ENCODE data around the gene MAD2L1BP. TPM values are rescaled to one million over a fixed set of nuclear protein-coding genes. Genes with fewer than 3 reads are reported as not detected.

The MAD2L1BP gene
- total RNA-seq, 1 experiment from 2014 or later = 23.0 TPM

DNA sequence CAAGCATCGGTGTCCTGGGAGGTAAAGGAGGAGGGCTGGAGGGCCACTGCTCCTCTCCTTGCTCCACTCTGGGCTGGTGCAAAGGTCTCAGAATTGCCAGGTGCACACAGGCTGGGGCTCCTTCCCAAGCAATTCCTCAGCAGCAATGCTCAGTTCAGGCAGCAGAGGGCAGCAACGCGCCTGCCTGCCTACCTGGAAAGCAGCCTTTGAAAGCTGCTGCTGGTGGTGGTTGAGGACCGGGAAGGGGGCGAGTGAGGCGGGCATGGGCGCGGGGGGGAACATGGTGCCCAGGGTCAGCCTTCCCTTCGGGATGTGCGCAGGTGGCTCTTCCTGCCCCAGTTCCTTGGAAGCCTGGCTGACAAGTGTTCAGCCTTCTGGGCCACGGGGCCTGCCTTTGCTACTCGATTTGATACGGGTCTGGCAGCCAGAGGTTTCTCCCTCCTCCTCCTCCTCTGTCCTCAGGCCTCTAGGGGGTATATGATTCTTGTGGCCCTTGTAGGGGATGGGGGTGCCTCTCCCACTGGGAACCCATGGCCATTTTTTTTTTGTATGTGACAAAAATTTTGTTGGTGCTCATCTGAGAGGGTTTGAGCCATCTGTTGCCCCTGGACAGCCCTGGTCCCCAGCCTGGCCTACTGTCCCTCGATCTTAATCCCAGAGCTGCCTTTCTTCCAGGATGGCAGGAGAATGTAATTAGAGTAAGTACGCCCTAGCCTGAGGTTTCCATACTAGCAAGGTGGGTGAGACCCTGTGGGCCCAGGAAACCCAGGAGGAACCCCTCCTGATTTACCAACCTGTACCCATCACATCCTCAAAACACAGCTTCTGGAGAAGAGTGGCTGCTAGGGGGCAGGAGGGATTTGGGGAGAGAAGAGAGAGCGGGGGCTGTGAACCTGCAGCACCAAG lies 31.9 kb downstream of the MAD2L1BP start:
- DNase-seq (ENCODE audit: low spot score) = peak; percentile 68

DNA sequence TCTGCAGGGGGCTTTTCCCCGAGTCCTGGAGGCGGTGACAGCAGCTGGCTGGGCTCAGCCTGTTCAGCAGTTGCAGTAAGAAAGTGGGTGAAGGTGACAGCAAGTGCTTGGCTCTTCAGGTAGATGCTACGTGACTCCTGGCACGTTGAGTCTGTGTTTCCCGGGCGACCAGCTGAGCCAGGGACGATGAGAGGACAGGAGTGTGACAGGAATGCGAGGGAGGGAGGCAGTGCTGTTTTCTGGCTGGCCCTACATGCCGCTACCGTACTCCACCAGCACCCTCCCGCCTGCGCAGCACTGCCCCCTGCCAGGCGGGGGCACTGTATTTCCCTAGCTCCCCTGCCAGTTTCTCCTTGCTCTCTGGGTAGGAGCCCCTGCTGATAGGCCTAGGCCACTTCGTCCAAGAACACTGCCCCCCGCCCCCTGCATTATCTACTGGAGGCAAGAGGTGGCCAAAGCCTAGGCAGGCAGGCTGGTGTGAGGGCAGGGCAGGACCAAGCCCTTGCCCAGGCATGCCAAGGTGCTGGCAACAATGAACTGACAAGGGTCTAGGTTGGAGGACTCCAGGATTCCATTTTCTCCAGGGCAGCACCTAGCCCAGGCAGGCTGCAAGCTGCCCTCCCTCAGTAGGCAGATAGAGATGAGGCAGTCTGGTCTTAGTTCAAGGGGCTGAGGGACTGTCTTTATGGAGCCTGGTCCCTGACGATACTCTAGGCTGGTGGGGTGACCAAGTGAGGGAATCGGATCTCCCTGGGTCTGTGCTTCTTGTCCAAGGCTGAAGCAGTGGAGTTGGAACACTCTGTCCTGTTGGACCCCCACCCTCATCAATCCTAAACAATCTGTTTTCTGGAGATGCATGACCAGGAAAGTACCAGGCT lies 32.8 kb downstream of the MAD2L1BP start:
- no peak for DNase-seq (ENCODE audit: low spot score)

GRCh38 chr6:43669050-43669921 lies 33.6 kb downstream of the MAD2L1BP start:
- no peak for DNase-seq (ENCODE audit: low spot score)

DNA sequence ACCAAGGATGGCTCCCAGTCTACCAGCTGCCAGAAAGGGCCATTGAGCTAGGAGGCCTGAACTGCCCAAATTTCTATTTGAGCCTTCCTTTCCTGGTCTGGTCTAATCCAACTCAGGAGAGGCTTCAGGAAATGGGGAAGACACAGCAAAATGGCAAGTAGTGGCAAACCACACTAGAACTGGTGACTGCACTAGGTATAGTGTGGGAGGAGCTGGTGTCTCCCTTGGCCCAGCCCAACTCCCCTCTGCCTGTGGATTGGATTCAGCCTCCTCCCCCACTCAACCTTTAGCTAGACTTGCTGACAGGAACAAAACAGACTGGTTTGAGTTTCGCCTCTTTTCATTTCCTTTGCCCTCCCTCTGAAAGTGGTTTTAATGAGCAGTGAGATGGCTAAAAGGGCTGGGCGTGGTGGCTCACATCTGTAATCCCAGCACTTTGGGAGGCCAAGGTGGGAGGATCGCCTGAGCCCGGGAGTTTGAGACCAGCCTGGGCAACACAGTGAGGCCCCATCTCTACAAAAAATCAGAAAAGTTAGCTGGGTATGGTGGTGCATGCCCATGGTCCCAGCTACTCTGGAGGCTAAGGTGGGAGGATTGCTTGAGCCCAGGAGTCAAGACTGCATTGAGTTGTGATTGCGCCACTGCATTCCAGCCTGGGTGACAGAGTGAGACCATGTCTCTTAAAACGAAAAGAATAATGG lies 34.4 kb downstream of the MAD2L1BP start:
- DNase-seq (ENCODE audit: low spot score) = no peak

- DNase-seq (ENCODE audit: low spot score) = no peak
Measured at GRCh38 chr6:43670623-43670986, 35.0 kb downstream of the MAD2L1BP start.

GRCh38 chr6:43671011-43671800 lies 35.6 kb downstream of the MAD2L1BP start:
- DNase-seq (ENCODE audit: low spot score) = no peak

DNA sequence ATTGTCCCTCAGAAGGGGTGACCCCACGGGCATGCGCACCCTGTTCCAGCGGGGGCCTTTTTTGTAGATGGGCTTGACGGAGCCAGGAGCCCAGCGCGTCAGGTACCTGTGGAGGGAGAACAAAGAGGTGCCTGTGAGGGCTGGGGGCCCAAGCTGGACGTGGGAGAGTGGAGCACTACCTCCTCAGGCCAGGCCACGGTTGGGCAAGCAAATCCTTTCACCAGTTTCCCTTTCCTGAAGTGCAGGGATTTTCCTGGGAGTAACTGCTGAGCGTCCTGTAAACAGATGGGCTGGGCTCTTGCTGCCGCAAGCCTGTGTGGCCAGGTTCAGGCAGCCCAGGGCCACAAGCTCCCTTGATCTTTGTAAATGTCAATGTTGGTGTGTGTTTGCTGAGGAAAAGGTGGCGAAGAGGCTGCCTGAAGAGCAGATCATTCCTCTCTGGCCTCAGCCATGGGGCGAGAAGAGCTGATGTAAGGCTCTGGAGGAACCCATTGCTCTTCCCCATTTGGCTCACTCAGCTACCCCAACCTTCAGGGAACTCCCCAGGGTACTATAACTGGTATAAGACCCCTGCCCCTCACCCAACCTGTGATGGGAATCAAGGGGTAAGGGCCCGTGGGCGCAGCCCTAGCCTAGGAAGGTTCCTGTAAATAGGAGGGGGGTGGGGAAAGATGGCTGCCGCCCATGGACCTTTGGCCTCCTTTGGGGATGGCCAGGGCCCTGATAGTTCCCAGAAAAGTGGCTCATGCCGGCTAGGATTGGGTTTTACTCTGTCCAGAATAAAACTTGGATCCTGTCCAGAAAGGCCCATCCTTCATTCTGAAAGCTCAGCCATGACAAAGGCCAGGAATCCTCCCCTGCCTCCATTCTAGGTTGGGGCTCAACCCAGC lies 36.4 kb downstream of the MAD2L1BP start:
- DNase-seq (ENCODE audit: low spot score) = no peak

GRCh38 chr6:43673444-43674084 lies 37.9 kb downstream of the MAD2L1BP start:
- no peak for DNase-seq (ENCODE audit: low spot score)

DNA sequence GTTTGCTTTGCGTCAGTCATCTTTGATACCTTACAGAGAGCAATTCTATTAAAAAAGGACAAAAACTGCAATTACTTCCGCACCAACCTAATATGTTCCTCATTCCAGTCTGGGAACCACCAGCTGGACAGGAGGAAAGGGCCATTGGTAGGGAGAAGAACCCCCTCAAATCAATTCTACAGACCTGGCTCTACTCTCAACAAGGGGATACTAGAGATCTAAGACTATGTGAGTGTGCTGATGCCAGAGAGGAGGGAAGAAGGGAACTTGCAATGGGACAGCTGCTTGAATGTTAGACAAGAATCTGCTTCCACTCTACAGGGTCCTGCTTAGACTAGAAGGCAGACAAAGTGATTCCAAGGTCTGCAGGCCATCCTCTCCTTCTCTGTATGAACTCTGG lies 38.7 kb downstream of the MAD2L1BP start:
- DNase-seq (ENCODE audit: low spot score) = no peak

- DNase-seq (ENCODE audit: low spot score) = no peak
Measured at GRCh38 chr6:43674921-43675320, 39.3 kb downstream of the MAD2L1BP start.

DNA sequence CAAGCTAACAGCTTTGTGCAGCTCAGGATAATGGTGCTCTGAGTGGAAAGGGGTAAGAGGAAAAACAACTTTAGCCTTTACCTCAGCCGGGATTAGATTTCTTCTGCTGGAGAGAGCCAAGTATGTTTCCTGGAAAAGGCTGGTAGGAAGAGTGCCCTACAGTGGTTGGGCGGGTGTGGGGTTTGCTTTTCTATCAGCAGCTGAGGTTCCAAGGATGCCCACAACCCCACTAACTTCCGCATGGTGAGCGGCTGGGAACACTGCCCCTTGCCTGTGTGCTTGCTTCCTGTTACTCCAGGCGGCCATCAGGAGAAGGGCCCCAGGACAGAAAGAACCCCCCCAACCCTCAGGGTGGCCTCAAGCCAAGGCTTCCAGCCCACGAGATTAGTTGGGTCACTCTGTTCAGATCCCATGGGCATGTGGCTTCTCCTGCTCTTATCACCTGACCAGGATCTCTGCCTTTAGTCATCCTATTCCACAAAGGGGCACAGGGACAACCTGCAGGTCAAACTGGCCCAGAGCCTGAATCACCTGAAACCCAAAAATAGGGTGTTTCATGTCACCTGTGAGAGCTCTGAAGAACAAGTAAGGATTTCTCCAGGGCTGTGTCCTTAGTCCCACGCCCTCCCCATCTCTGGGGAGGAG lies 41.4 kb downstream of the MAD2L1BP start:
- no peak for DNase-seq (ENCODE audit: low spot score)

GRCh38 chr6:43677759-43678158 lies 42.1 kb downstream of the MAD2L1BP start:
- no peak for DNase-seq (ENCODE audit: low spot score)

DNA sequence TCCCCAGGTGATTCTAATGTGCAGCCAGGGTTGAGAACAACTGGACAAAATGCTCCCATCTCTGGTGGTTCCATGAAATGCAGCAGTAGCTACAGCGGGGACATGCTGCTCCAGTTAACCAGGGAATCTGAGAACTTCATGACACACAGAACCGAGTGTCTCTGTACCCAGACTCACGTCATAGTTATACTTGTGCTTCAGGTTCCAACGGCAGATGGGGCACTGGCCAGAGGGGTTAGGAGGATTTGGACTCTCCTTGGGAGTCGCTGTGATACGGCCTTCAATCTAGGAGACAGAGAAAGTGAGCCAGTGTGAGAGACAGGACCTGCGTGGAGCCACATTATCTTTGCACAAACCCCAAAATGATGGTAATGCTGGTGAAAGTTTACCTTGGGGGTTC lies 42.7 kb downstream of the MAD2L1BP start:
- no peak for DNase-seq (ENCODE audit: low spot score)

DNA sequence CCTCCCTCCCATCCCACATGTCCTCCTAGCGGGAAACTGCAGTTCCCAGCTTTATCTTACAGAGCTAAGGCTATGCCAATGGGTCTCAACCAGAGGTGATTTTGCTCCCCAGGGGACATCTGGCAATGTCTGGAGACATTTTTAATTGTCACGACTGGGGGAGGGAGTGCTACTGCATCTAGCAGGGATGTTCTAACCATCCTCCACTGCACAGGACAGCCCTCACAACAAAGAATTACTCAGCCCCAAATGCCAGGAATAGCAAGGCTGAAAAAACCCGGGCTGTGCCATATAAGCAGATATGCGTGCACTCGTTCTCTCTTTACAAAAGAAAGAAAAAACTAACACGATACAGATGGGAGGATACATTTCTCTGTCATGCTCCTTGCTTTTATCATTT lies 43.4 kb downstream of the MAD2L1BP start:
- no peak for DNase-seq (ENCODE audit: low spot score)

DNA sequence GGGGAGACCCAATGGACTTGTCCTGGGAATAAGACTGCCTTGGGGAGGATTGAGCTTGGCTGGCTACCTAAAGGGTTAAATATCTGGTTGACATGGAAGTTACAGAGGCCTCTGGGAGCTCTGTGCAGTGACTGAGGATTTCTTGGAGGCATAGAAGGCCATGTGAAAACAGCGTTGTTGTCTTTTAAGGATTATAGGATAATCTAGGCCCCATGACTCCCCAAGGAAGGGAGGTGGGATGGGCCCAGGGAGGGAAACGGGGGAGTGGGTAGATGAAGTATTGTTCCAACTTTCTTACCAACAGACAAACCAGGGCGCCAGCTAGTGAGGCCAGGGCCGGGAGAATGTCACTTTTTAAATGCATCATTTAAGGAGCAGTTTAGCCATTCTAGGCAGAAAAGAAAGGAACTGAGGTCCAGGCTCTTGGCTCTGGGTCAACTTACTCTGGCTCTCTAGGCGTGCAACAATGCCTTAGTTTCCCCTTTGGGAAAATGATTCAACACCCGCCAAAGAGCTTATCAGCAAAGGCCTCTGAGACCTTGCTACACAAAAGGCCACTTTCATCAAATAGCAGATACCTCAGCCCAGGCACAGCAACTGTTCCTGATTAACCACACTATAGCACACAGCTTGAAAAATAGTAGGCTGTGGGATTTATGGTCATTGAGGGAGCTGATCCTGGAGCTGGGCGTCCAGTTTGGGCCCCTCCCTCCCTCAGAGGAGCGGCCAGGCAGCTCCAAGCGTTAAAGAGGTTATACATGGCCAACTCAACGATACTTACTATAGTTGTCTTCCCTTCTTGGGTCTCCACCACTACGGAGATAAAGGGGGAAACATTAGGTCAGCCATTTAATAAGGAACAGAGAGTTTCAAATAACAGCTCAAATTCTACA lies 44.9 kb downstream of the MAD2L1BP start:
- DNase-seq (ENCODE audit: low spot score) = no peak

GRCh38 chr6:43681303-43681702 lies 45.7 kb downstream of the MAD2L1BP start:
- DNase-seq (ENCODE audit: low spot score) = no peak

DNA sequence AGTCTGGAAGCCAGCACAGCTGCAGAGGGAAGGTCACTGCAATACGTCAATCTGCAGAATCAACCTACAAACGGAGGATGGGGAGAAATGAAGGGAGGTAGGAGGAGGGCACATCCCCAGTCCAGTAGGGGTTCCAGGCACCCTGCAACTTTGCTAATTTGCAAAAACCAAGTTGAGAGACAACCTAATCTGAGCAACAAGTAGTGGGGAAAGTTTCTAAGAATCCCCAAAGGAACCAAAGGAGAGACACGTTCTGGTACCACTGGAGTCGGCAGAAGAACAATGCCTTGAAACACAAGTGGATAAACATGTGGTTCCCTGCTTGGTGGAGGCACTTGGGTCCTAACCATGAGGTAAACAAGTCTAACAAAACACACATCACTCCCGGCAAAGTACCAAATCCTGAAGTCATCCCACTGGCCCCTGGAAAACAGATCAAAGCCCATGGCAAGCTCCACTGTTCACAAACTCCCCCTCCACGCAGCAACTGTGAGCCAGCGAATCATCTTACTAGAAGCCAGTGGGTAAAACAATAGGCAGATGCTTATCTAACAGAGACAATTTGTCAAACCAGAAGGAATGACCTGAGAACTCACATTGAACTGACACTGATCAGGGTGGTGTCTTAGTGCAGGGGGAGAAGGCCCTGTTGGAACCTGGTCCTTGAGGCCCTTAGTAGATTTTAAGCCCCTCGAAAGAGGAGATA lies 47.2 kb downstream of the MAD2L1BP start:
- DNase-seq (ENCODE audit: low spot score) = no peak
